AG08395 (cell line): ENCODE data around the gene MBD3L2B.

Source experiments
- DNase-seq: peaks from one replicate; pipeline ENCODE4 v3.0.0; 2012; ENCODE audit warnings: mixed read lengths, low spot score

The MBD3L2B gene

DNA sequence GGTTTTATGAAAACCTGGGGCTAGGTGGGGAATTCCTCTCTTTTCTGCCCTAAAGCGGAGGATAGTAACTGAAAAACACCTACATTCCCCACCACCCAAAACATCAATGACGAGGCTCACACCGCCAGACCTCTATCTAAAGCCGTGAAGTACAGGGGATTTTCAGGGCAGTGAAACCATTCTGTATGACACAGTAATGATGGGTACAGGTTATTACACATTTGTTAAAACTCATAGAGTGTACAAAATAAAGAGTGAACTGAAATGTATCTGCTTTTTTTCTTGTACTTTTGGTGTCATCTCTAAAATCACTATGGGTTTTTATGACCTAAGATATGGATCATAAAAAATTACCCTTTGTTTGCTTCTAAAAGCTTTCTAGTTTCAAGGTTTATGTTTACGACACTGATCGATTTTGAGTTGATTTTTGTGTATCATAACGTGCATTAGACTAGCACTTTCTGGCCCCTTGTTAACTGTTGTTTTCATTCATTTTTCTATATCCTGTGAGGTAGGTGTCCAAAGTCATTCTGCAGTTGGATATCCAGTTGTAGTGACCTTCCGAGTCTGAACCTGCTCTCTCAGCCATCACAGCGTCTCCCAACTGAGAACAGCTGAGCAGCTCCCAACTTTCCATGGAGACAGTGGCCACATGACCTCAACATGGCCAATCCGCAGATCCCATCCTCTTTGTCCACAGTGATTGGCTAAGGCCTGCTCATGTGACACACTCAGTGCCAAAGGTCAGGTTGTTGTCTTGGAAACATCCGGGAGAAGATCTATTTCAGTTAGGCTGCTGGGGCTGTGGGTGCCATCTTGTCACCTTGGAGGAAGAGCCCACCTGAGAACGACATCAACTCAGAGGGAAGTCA lies 10.3 kb downstream of the MBD3L2B start:
- no peak for DNase-seq

DNA sequence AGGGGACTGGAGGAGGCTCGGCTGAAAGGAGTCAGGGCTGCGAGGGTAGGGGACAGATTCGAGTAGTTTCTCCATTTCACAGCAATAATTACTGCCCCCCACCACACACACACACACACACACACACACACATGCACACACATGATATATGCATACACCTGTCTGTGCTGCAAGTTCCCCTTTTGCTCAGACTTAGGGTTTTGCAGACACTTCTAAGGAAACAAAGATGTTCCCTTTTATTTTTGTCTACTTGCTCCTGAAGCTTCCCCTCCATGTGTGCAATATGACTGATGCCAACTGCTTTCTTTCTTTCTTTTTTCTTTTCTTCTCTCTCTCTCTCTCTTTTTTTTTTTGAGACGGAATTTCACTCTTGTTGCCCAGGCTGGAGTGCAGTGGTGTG lies 13.4 kb downstream of the MBD3L2B start:
- DNase-seq = no peak

DNA sequence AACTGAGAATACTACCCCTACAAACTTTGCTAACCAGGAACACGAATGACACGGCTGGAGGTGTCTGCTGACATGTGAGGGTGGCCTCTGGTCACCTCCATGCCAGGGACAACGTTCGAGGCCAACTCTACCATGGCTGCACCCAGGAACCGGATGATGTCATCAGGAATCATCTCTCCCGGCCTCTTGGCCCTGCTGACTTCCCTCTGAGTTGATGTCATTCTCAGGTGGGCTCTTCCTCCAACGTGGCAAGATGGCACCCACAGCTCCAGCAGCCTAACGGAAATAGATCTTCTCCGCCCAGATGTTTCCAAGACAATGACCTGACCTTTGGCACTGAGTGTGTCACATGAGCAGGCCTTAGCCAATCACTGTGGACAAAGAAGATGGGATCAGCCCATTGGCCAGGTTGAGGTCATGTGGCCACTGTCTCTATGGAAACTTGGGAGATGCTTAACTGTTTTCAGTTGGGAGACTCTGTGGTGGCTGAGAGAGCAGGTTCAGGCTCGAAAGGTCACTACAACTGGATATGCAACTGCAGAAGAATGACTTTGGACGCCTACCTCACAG lies 15.0 kb downstream of the MBD3L2B start:
- no peak for DNase-seq

DNA sequence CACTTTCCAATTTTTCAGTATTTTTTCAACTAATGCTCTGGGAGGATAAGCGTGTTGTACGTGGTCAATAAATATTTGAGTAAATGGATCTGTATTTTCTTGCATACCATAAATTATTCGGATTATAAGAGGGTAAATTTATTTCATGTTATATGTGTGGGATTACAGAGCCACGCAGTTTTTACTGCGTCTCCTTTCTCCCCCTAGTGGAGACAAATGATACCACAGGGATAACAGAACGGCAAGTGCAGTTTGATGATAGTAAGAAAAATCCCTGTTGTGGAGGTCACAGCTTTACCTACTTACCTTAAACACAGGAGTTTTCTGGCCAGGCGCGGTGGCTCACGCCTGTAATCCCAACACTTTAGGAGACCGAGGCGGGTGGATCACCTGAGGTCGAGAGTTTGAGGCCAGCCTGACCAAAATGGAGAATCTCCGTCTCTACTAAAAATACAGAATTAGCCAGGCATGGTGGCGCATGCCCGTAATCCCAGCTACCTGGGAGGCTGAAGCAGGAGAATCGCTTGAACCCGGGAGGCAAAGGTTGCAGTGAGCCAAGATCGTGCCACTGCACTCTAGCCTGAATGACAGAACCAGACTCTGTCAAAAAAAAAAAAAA lies 16.8 kb downstream of the MBD3L2B start:
- DNase-seq = no peak

DNA sequence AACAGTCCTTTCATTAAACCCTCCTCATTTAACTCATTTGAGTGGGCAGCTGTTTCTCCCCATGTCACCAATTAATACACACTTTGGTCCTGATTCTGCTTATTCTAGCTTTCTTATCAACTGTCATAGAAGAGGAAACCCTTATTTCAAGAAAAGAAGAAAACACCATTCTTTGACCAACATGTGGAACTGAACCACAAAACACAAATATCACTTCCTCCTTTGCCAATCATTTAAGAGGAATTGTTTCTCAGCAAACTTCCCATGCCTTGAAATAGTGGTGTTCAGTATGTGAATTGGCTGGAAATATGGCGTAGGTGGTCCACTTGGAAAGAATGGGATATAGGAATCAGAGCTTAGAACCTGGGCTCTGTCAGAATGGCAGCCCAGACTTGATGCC lies 20.4 kb downstream of the MBD3L2B start:
- DNase-seq = no peak

DNA sequence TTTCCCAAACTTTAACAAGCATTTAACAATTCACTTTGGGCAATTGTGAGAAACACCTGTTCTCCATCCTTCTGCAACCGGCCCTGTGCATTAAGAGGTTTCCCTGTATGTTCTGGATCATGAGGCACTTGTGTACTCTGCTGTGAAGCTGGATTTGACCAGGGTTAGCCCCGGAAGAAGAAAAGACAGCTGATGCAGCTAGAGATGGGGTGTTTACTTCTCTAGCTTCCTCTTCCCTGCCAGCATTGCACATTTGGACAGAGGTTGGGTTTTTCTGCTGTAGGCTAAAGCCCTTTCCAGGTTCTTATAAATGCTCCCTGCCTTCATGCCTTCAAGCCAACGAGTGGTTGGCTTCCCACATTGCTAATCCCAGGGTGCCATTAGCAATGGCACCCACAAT lies 20.9 kb downstream of the MBD3L2B start:
- DNase-seq = no peak

DNA sequence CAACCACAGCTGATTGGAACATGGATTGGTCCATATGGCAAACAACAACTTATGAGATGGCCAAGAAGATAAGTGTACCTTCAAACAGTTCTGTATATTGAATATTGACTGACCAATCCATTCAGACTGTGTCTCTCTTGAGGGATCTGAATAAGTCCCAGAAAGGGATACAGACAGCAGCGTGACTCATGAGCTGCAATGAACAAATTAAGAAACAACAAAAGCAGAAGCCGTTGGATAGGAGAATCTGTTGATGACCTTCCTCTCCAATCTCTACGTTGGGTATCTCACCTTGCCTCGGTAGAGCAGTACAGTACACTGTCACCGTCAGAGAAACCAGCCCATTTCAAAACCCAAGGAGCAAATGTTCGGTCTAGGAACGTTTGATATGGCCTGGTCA lies 21.3 kb downstream of the MBD3L2B start:
- DNase-seq = no peak

DNA sequence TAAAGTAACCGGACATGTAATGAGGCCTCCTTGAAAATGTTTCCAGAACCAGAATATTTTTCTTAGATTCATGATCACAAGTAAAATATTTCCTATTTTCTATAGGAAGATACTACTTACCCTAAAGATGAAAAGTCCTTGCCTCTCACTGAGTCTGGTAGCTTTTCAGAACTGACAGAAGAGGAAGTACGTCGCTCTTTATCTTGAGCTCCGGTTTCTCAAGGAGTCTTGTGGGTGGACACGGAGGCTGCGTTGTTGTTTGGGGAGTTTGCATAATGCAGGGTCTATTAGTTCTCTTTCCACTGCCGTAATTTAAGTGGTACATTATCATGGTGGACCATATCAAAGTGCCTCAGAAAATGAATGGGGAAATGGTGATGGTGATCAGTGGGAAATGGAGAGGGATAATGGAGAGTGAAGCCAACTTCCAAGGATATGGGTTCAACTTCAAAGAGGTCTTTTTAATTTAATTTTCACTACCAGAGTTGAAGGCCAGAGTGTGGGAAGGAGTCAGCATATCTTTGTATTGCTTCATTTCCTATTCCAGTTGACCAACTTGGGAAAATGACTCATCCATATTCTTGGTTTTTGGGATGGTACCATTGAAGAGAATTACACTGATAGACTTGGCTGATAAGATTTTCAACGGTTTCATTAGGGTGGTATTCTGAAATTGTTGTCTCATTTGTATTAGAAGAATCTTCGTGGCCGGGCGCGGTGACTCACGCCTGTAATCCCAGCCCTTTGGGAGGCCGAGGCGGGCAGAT lies 23.4 kb downstream of the MBD3L2B start:
- DNase-seq = no peak

DNA sequence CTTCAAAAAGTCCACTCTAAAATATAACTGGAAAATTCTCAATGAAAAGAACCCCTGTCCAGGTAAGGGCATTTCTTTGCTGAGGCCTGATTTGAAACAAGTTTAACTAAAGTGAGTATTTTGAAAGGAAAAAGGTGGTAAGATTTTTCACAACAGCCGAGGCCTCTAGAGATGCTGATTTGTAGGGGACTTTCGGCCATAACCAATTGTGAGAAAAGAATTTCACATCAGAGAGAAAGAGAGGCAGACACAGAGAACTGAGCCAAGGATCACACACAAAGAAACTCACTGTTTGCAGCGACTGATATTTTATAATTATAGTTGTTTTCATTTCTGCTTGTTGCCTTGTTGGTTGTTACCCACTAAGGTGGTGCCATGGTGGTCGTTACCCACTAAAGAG lies 24.4 kb downstream of the MBD3L2B start:
- DNase-seq = no peak

DNA sequence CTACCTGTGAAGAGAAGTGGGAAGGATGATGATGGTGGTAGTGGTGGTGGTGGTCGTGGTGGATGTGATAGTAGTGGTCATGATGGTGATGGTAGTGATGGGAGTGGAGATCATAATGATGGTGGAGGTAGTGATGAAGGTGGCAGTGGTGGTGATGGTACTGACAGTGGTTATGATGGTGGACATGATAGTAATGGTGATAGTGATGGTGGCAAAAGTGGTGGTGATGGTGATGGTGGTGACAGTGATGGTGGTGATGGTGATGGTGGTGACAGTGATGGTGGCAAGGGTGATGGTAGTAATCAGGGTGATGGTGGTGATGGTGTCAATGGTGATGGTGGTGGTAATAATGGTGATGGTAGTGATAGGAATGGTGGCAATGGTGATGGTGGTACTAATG lies 26.2 kb downstream of the MBD3L2B start:
- no peak for DNase-seq

DNA sequence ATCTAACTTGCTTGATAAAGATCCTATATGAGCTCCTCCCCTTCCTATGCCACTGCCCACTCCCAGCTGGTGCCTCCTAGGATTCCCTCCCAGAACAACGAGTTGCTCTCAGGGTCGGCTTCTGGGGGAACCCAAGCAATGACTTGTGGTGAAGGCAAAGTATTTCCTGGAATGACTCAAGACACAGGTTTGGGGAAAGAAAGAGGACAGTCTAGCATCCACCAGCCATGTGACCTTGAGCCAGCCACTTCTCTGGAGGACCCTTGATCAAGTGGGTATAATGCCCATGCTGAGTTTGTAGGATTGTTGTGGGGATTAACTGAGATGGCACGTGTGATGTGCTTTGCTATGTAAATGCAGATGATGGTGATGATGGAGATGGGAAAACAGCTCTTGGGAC lies 33.0 kb downstream of the MBD3L2B start:
- no peak for DNase-seq

DNA sequence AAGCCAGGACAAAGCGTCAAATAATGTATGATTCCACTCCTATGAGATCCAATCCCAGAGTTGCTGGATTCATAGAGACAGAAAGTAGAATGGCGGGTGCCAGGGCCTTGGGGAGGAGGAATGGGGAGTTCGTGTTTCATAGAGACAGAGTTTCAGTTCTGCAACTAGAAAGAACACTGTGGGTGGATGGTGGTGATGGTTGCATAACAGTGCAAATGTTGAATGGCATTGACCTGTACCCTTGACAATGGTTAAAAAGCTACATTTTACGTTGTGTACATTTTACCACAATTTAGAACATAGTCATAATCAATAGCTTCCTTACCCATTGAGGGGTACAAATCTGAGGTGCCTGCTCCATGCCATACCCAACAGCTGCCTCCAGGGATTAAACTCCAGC lies 33.4 kb downstream of the MBD3L2B start:
- DNase-seq = no peak

DNA sequence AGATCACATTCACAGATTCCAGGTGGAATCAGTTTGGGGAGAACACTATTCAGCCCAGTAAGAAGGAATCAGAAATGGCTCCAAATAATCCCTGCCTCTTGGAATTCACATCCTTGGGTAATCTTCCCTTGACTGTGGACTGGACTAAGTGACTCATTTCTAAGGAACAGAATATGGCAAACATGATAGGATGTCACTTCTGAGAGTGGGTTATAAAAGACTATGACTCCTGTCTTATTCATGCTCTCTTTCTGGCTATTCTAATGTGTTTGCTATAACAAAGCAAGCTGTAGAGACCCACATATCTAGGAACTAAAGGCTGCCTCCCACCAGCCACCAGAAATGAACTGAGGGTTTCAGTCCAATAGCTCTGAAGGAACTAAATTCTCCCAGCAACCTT lies 37.8 kb downstream of the MBD3L2B start:
- no peak for DNase-seq

DNA sequence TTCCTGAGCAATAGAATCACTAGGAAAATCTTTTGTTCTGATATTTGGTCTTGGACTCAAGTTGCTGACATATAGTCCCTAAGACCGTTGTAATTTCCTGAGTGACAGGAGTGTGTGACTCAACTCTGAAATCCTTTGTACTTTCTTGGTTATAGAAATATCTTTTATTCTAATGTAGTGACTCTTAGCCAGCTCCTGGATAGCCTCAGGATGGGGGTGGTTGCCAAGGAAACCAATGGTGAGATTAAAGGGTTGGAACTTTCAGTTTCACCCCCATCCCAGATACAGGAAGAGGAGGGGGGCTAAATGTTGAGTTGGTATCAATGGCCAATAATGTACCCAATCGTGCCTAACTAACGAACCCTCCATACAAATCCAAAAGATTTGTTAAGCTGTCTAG lies 41.8 kb downstream of the MBD3L2B start:
- no peak for DNase-seq

DNA sequence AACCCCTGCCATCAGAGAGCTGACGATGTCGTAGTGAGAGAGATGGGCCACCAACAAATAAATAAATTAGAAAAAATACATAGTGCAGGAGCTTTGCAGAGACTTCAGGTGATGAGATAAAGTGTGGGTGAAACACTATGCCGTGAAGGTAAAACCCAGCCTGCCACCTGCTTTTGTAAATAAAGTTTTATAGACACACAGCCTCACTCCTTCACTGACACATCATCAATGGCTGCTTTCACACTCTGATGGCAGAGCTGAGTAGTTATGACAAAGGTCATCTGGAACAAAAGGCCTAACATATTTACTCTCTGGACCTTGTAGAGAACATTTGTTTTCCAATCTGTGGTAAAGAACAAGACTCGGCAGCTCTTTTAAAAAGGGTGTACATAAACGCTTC lies 45.0 kb downstream of the MBD3L2B start:
- DNase-seq = no peak

DNA sequence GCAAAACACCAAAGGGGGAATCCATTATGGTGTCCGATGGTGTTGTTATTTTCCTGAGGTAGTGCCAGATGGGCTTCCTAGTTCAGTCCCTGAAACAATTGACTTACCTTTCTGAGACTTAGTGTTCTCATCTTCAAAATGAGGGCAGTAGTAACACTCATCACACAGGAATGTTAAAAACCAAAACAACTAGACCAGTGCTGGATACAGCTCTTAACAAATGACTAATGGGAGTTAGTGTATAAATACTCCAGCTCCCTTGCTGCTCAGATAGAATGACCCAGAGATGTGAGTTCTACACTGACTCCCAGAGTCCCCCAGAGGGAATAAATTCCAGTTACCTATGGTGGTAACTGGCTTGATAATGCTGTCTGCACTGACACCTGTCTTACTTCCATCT lies 49.9 kb downstream of the MBD3L2B start:
- DNase-seq = no peak

DNA sequence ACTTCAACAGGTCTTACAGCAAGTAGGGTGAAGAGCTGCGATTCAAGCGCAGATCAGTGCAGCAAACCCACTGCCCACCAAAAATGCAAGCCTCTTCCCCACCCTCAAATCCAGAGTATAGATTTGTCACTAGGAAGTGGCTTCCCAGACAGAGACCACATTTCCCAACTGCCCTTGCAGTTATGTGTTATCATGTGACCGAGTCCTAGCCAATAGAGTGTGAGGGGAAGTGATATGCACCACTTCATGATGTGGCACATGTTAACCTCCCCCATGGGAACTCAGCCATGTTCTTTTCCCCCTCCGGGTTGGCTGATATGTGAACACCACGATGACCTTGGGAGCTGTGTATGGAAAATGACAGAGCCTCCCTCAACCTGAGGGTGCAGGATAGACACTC lies 50.8 kb downstream of the MBD3L2B start:
- no peak for DNase-seq

DNA sequence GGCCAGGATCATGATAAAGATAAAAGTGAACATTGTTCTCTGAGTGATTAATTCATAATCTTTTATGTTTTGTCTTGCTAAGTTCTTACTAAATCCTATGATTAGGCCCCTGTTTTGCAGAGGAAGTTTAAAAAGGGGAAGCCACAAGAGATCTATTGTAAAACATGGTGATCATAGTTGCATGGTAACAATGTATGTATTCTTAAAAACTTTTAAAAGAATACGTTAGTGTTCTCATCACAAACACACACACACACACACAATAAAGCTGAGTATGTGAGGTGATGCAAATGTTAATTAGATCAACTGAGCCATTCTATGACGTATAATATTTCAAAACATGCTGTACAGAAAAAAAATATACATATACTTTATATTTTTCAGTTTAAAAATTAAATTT lies 51.2 kb downstream of the MBD3L2B start:
- DNase-seq = no peak

DNA sequence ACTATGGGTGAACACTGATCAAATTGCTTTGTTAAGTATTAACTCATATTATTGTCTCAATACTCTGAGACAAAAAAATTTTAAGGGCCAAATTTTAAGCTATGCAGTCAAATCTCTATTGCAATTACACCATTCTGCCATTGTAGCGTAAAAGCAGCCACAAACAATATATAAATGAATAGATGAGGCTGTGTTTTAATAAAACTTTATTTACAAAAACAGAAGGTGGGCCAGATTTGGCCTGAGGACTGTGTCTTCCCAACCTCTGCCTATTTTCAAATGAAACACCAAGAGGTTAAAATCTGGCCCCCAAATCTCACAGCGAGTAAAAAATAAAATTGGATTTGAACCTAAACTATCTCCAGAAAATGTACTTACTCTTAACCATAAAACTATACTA lies 51.7 kb downstream of the MBD3L2B start:
- no peak for DNase-seq
